Measurements from ENCODE around the gene CKB.

The CKB gene

DNA sequence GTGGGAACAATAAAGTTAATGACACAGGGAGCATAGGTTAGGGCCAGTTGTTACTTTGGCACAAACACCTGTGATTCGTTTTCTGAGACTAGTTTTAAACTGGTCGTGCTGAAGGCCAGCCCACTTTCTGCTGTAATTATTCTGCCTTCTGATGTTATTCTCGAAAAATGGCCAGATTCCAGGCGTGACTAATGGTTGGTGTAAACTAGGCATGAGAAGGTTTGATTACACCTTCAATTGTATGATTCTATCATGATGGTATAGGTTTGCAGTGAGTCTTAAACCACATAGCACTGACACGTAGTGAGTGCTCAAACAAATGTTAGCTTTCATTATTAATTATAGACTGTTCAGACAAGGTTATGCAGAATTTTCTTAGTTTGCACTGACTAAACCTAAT is 39.0 kb downstream of the CKB start:
- no peak for DNase-seq

DNA sequence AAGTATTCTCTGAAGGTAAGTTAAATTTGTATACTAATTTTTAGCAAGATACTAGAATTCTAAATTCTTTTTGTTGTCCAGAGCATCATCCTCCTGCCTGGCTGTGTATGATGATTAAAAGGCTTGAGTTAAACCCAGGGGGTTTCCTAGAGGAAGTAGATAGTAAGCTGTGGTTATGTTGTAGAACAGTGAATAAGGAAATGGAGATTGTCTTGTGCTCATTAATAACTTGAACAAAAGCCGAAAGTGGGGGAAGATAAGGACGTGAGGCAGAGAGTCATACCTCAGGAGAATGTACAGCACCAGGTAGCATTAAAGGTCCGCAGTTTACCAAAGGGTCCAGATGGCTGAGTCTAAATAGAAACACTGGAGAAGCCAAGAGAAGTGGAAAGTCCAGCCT is 42.0 kb downstream of the CKB start:
- DNase-seq: no peak

DNA sequence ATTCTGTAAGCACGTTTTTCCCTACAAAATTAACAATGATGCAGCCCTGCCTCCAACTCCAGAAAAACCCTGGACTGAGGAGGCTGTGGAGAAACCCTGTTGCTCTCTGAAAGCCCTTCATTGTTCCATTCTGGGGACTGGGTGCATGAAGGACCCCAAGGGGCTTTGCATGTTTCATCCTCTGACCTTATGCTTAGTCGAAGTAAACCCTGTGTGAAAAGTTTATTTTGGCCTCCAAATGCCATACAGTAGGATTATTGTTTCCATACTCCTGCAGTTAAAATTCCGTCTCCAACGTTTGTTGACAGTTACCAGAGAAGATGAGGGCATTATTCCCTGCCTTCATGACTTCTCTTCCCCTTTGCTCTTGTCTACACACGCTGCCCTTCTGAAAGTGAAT is 46.0 kb downstream of the CKB start:
- DNase-seq: no peak

DNA sequence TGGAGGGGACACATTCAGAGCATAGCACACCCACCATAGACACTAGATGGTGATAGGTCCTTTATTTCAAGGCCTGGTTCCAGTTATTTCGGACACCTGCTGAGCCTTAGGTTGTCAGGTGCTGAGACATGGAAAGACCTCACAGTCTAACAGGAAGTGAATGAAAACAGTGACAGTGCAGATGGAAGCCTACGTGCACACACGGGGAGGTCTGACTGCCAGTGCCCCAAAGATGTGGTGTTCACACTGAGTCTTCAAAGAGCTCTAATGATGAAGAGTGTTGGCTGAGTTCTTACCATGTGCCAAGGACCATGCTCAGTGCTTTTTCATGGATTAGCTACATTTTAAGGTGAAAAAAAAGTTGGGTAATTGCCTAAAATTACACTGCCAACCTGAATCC is 46.6 kb downstream of the CKB start:
- DNase-seq: no peak

DNA sequence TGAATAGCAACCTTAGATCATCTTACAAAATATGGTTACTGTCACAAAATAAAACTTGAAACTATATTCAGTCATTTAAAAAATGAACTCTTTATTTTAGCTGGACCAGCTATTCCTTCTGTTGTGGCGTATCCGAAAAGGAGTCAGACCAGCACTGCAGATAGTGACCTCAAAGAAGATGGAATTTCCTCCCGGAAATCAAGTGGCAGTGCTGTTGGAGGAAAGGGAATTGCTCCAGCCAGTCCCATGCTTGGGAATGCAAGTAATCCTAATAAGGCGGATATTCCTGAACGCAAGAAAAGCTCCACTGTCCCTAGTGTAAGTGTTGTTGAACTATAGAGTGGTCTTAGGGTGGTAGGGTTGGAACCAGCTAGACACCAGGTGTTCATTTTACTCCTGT is 47.7 kb downstream of the CKB start:
- no peak for DNase-seq

DNA sequence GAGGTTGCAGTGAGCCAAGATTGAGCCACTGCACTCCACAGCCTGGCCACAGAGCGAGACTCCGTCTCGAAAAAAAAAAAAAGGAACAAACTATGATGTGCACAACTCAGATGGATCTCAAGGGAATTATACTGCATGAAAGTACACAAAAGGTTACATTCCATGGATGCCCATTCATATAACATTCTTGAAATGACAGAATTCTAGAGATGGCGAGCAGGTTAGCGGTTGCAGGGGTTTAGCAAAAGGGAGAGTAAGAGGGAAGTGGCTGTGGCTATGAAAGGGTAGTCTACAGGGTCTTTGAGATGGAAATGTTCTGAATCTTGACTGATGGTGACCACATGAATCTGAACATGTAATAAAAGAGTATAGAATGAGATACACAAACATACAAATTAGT is 49.7 kb downstream of the CKB start:
- no peak for DNase-seq
